Neural cell (in vitro differentiated cells): Measurements from ENCODE around the gene SLC16A8. TPM values are rescaled to one million over a fixed set of nuclear protein-coding genes. Genes with fewer than 3 reads are reported as not detected.
"Not testable (repeated sequence)": the region's sequence is repeated elsewhere in the genome, so short reads cannot be mapped to it uniquely, and the experiment has no call there.

Source experiments
- H2AFZ ChIP-seq: fragments of 200-600, 300-800 bp; sonication (generic), shearing (Covaris generic); 2 replicates; pipeline ENCODE4 v1.6.0; 2014; ENCODE audit warnings: low read depth, mild to moderate bottlenecking, antibody characterized with exemption, low read length, moderate library complexity
- H3F3A ChIP-seq: fragments of 200-600 bp; shearing (Covaris generic); 2 replicates; pipeline ENCODE4 v1.6.1; 2016; ENCODE audit warnings: mild to moderate bottlenecking, moderate library complexity, mixed read lengths, antibody characterized with exemption, low read length; ENCODE audit not compliant: insufficient read depth, poor library complexity, severe bottlenecking
- H3K27ac ChIP-seq: fragments of 200-600, 300-800 bp; sonication (generic), shearing (Covaris generic); 2 replicates; pipeline ENCODE4 v1.5.1; 2014; ENCODE audit warnings: mild to moderate bottlenecking, low read length, moderate library complexity
- H3K27me3 ChIP-seq: fragments of 300-800, 200-600 bp; sonication (generic), shearing (Covaris generic); 2 replicates; pipeline ENCODE4 v1.6.0; 2014; ENCODE audit warnings: mild to moderate bottlenecking, low read depth, low read length, moderate library complexity; ENCODE audit not compliant: insufficient read depth
- H3K36me3 ChIP-seq: fragments of 300-800, 200-600 bp; sonication (generic), shearing (Covaris generic); 2 replicates; pipeline ENCODE4 v1.5.1; 2014; ENCODE audit warnings: mild to moderate bottlenecking, antibody characterized with exemption, low read length, moderate library complexity; ENCODE audit not compliant: insufficient read depth
- H3K4me2 ChIP-seq: fragments of 300-800, 200-600 bp; sonication (generic), shearing (Covaris generic); 2 replicates; pipeline ENCODE4 v1.6.0; 2014; ENCODE audit warnings: mild to moderate bottlenecking, low read length
- H3K4me3 ChIP-seq: fragments of 300-800, 200-600 bp; sonication (generic), shearing (Covaris generic); 2 replicates; pipeline ENCODE4 v1.5.1; 2014; ENCODE audit warnings: mild to moderate bottlenecking, low read length, moderate library complexity
- H3K79me2 ChIP-seq: fragments of 200-600 bp; shearing (Covaris generic); replicated peaks from 2 replicates; pipeline ENCODE4 v1.6.0; 2014; ENCODE audit warnings: mild to moderate bottlenecking, low read length, moderate library complexity; ENCODE audit not compliant: insufficient read depth
- H3K9ac ChIP-seq: fragments of 300-800, 200-600 bp; sonication (generic), shearing (Covaris generic); 2 replicates; pipeline ENCODE4 v1.6.1; 2016; ENCODE audit warnings: mild to moderate bottlenecking, low read length, mixed read lengths
- H3K9me2 ChIP-seq: fragments of 200-600 bp; shearing (Covaris generic); 2 replicates; pipeline ENCODE4 v1.6.1; 2016; ENCODE audit warnings: mild to moderate bottlenecking, low read length, mixed read lengths; ENCODE audit not compliant: insufficient read depth
- H3K9me3 ChIP-seq: fragments of 200-600, 300-800 bp; sonication (generic), shearing (Covaris generic); 2 replicates; pipeline ENCODE4 v1.6.1; 2016; ENCODE audit warnings: mild to moderate bottlenecking, mixed run types, low read length, moderate library complexity, mixed read lengths
- H4K20me1 ChIP-seq: fragments of 200-600 bp; shearing (Covaris generic); 2 replicates; pipeline ENCODE4 v1.6.1; 2016; ENCODE audit warnings: mild to moderate bottlenecking, mixed run types; ENCODE audit not compliant: insufficient read depth
- EP300 ChIP-seq: fragments of 450-650 bp; conservative IDR thresholded peaks from 2 replicates; pipeline ENCODE4 v1.6.1; 2014; ENCODE audit warnings: antibody characterized with exemption, mild to moderate bottlenecking, moderate library complexity; ENCODE audit not compliant: poor library complexity, severe bottlenecking
- EZH2 ChIP-seq: fragments of 200-600, 300-800 bp; shearing (Covaris generic), sonication (generic); IDR thresholded peaks from 2 replicates; pipeline ENCODE4 v1.6.1; 2014; ENCODE audit warnings: antibody characterized with exemption, low read length, borderline replicate concordance, mild to moderate bottlenecking; ENCODE audit not compliant: insufficient read depth, poor library complexity, severe bottlenecking
- MXI1 ChIP-seq: fragments of 450-650 bp; conservative IDR thresholded peaks from 2 replicates; pipeline ENCODE4 v1.6.1; 2014; ENCODE audit warnings: antibody characterized with exemption, mild to moderate bottlenecking; ENCODE audit not compliant: poor library complexity, severe bottlenecking
- POLR2AphosphoS5 ChIP-seq: IDR thresholded peaks from 2 replicates; pipeline ENCODE4 v1.6.1; 2012
- RAD21 ChIP-seq: fragments of 450-650 bp; conservative IDR thresholded peaks from 2 replicates; pipeline ENCODE4 v1.6.1; 2014; ENCODE audit warnings: antibody characterized with exemption, mild to moderate bottlenecking, moderate library complexity
- SMC3 ChIP-seq: fragments of 450-650 bp; conservative IDR thresholded peaks from 2 replicates; pipeline ENCODE4 v1.6.1; 2014; ENCODE audit warnings: antibody characterized with exemption, mild to moderate bottlenecking, moderate library complexity; ENCODE audit not compliant: poor library complexity
- TAF1 ChIP-seq: IDR thresholded peaks from 2 replicates; pipeline ENCODE4 v1.6.1; 2012; ENCODE audit warnings: low read depth
- polyA plus RNA-seq: library from polyadenylated mRNA; depleted of rRNA; stranded (reverse); fragments of >200 nt; gene quantifications from 2 replicates; pipeline ENCODE4 v1.2.3, GENCODE V29; 2014
- TF ChIP-seq, protein P1 (sequence below): fragments of 450-650 bp; IDR thresholded peaks from 2 replicates; pipeline ENCODE4 v1.5.1; 2014; ENCODE audit warnings: antibody characterized with exemption, mild to moderate bottlenecking, moderate library complexity; ENCODE audit not compliant: poor library complexity, severe bottlenecking
- TF ChIP-seq, protein P2 (sequence below): IDR thresholded peaks from 2 replicates; pipeline ENCODE4 v1.6.1; 2012; ENCODE audit warnings: borderline replicate concordance

SLC16A8 gene
- polyA plus RNA-seq, 1 donor from 2014 or later = not detected

DNA sequence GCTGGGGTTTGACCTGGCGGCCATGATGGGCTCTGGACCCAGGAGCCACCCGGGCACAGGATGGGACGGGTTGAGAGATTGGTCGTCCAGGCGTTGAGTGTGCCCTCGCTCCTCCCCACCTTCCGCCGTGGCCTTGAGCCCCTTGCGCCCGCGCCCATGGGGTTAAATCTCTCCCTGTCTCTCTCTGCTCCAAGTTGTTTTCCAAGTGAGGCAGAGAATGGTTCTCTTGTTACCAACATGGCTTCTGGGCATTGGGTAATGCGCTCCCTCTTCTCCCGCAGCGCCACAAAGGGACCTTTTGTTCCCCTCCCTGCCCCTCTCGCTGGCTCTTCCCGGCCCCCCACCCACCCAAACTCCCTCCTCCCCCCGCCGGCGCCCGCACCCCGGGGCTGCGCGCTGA lies 45.6 kb downstream of the SLC16A8 start:
- H4K20me1 ChIP-seq = no peaks in the 10 kb centered on the region

DNA sequence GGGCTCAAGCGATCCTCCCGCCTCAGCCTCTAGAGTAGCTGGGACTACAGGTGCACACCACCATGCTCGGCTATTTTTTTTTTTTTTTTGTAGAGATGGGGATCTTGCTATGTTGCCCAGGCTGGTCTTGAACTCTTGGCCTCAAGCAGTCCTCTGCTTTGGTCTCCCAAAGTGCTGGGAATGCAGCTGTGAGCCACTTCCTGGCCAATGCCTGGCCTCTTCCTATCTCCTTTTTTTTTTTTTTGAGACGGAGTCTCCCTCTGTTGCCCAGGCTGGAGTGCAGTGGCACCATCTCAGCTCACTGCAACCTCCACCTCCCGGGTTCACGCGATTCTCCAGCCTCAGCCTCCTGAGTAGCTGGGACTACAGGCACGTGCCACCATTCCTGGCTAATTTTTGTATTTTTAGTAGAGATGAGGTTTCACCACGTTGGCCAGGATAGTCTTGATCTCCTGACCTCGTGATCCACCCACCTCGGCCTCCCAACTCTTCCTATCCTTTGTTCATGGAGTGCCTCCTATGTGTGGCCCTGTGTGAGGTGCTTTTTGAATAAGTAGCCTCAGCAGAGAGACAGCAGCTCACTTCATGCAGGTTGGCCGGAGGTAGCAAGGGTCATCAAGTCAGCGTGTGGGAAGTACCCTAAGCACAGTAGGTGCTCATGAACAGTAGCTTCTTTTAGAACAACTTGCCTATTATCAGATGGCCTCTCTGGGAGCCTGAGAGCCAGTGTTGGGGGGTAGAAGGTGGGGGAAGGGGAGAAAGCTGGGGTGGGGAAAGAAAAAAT lies 46.4 kb downstream of the SLC16A8 start:
- H3K9me2 ChIP-seq, H4K20me1 ChIP-seq, H3K79me2 ChIP-seq, H2AFZ ChIP-seq, H3K4me2 ChIP-seq, H3K27ac ChIP-seq, H3F3A ChIP-seq, H3K4me3 ChIP-seq, H3K9me3 ChIP-seq, H3K27me3 ChIP-seq, H3K36me3 ChIP-seq, H3K9ac ChIP-seq: not testable (repeated sequence)

More for the DNA sequence above, 45.6 kb downstream of the SLC16A8 start:
- Histone ChIP-seq H3K27ac (no peak overlapping the region), H3K79me2 (no peaks in the 10 kb centered on the region), H3K9me2 (no peaks in the 10 kb centered on the region), H3K9me3 (no peaks in the 10 kb centered on the region), H3K27me3 (no peaks in the 10 kb centered on the region), H3F3A (no peaks in the 10 kb centered on the region), H2AFZ (no peak overlapping the region), H3K4me3 (no peak overlapping the region), H3K36me3 (no peaks in the 10 kb centered on the region), H3K4me2 (no peak overlapping the region), H3K9ac (no peak overlapping the region)
- TF ChIP-seq EP300 (no peak), TAF1 (no peak), POLR2AphosphoS5 (no peak), RAD21 (no peak), EZH2 (no peak), MXI1 (no peak), SMC3 (no peak)
- TF ChIP-seq, protein P1, sequence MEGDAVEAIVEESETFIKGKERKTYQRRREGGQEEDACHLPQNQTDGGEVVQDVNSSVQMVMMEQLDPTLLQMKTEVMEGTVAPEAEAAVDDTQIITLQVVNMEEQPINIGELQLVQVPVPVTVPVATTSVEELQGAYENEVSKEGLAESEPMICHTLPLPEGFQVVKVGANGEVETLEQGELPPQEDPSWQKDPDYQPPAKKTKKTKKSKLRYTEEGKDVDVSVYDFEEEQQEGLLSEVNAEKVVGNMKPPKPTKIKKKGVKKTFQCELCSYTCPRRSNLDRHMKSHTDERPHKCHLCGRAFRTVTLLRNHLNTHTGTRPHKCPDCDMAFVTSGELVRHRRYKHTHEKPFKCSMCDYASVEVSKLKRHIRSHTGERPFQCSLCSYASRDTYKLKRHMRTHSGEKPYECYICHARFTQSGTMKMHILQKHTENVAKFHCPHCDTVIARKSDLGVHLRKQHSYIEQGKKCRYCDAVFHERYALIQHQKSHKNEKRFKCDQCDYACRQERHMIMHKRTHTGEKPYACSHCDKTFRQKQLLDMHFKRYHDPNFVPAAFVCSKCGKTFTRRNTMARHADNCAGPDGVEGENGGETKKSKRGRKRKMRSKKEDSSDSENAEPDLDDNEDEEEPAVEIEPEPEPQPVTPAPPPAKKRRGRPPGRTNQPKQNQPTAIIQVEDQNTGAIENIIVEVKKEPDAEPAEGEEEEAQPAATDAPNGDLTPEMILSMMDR = no peak
- TF ChIP-seq, protein P2, sequence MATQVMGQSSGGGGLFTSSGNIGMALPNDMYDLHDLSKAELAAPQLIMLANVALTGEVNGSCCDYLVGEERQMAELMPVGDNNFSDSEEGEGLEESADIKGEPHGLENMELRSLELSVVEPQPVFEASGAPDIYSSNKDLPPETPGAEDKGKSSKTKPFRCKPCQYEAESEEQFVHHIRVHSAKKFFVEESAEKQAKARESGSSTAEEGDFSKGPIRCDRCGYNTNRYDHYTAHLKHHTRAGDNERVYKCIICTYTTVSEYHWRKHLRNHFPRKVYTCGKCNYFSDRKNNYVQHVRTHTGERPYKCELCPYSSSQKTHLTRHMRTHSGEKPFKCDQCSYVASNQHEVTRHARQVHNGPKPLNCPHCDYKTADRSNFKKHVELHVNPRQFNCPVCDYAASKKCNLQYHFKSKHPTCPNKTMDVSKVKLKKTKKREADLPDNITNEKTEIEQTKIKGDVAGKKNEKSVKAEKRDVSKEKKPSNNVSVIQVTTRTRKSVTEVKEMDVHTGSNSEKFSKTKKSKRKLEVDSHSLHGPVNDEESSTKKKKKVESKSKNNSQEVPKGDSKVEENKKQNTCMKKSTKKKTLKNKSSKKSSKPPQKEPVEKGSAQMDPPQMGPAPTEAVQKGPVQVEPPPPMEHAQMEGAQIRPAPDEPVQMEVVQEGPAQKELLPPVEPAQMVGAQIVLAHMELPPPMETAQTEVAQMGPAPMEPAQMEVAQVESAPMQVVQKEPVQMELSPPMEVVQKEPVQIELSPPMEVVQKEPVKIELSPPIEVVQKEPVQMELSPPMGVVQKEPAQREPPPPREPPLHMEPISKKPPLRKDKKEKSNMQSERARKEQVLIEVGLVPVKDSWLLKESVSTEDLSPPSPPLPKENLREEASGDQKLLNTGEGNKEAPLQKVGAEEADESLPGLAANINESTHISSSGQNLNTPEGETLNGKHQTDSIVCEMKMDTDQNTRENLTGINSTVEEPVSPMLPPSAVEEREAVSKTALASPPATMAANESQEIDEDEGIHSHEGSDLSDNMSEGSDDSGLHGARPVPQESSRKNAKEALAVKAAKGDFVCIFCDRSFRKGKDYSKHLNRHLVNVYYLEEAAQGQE = no peak
